ENCODE results near the gene SCARF2.
"Not testable (repeated sequence)": the region's sequence is repeated elsewhere in the genome, so short reads cannot be mapped to it uniquely, and the experiment has no call there.

The SCARF2 gene

GRCh38 chr22:20437613-20438426 lies at the start of gene SCARF2:
Gene SCARF2, minus strand, starts transcription at chr22:20437825. Its CDS starts 71 bp downstream, at chr22:20437754.
- no peak for DNase-seq

GRCh38 chr22:20486229-20486628 lies 48.6 kb upstream of the SCARF2 start:
- DNase-seq: no peak

GRCh38 chr22:20484948-20485683 lies 47.5 kb upstream of the SCARF2 start:
- DNase-seq: no peak

DNA sequence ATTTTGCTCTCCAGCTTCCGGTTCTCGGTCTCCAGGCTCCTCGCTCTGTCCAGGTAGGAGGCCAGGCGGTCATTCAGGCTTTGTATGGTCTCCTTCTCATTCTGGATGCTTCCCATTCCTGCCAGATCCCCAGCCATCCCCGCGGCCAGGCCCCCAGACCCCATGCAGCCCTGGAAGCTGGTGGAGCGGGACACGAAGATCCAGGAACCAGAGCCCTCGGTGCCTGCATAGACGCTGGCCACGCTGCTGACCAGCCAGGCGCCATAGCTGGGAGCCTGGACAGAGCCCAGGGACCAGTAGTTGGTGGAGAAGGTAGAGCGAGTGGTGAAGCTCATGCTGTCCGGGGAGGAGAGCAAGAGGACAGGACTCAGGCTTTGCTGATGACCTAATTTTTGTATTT lies 46.1 kb upstream of the SCARF2 start:
- no peak for DNase-seq

DNA sequence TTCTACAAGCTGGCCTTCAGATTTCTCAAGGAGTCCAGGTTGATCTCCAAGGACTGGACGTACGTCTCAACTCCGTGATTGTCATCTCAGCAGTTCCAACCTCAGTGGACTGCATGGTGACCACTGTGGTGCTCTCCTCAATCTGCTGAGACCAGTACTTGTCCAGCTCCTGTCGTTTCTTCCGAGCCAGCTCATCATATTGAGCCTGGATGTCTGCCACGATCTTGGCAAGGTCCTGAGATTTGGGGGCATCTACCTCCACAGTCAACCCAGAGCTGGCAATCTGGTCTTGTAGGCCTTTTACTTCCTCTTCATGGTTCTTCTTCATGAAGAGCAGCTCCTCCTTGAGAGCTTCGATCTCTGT lies 45.5 kb upstream of the SCARF2 start:
- not testable (repeated sequence) for DNase-seq

GRCh38 chr22:20479612-20480196 lies 42.1 kb upstream of the SCARF2 start:
- no peak for DNase-seq

GRCh38 chr22:20478059-20478458 lies 40.4 kb upstream of the SCARF2 start:
- DNase-seq: not testable (repeated sequence)

GRCh38 chr22:20475569-20475968 lies 37.9 kb upstream of the SCARF2 start:
- not testable (repeated sequence) for DNase-seq

DNA sequence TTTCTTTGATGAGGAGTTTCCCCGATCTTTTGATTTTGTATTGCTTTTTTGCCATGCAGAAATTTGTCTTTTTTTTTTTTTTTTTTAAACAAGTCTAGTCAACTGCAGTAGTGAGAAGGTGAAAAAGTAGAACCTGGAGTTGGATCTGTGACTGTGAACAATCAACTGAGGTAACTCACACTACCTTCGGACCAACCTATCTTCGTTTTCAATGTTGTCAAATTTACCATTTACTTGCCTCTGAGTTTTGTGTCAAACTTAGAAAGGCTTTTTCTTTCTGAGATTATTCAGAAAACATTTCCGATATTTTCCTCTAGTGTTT lies 37.5 kb upstream of the SCARF2 start:
- DNase-seq: no peak

DNA sequence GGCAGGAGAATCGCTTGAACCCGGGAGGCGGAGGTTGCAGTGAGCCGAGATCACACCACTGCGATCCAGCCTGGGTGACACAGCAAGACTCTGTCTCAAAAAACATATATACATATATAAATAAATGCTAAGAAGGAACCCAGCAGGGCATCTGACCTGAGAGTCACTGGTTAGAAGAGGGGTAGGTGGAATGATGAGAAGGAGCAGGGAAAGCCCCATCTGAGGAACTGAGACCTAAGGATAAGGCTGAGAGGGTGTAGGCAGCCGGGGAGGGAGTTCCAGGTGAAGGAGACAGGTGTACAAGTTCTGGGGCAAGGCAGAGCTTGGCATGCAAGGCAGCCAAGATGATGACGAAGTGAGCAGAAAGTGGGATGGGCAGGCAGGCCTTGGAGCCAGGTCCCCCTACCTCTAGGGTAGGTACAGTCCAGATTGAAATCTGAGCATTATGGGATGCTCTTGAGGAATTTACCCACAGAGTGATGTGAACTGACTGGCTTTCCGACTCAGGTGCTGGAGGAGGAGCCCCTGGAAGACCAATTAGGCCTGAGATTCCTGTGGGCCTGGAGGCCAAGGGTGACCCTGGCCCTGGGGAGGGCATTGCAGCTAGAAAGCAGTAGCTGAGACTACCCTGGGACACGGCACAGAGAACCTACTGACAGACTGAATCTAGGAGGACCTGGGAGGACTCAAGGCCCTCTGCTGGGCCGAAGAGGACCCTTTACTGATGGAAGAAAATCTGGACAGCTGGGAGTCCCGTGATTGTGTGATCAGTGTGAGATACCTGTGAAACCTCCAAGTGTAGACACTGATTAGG lies 35.2 kb upstream of the SCARF2 start:
- no peak for DNase-seq

DNA sequence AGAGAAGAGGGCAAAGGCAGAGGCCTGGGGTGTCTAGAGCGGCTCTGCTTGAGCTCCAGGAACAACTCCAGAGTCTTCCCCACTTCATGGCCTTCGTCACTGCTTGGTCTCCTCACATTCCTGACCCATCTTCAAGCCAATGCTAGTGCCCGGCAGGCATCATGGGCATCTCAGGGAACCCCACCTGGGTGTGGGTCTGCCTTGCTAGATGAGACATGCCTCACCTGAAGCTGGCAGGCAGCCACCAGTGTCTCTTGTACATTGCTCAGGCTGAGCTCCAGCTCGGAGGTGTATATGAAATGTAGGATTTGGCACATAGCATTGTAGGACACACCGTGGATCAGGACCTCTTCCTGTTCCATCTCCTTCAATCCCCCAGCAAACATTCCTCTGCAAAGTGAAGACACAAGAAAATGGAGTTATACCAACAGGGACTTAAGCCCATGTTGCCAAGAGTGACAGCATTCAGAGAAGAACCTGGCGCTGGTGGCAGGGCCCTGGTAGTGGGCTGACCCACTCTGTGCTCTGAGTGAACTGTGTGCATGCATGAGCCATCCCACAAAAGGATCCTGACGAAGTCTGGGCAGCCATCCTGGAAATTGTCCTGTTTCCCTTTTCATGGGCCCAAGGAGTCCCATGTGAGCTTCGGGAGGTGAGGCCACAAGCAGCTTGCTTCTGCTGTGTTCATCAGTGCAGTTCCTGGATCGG lies 33.7 kb upstream of the SCARF2 start:
- DNase-seq: peak in 2 of 14 donors; percentile 6 to 67

DNA sequence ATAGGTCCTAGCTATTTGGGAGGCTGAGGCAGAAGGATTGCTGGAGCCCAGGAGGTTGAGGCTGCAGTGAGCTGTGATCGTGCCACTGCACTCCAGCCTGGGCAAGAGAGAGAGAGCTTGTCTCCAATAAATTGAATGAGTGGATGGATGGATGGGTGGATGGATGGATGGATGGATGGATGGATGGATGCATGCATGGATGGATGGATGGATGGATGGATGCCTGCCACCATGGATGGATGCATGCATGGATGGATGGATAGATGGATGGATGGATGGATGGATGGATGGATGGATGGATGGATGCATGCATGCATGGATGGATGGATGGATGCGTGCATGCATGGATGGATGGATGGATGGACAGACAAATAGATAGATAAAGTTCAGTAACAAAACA lies 32.9 kb upstream of the SCARF2 start:
- DNase-seq: not testable (repeated sequence)

GRCh38 chr22:20469110-20469868 lies 31.7 kb upstream of the SCARF2 start:
- no peak for DNase-seq

DNA sequence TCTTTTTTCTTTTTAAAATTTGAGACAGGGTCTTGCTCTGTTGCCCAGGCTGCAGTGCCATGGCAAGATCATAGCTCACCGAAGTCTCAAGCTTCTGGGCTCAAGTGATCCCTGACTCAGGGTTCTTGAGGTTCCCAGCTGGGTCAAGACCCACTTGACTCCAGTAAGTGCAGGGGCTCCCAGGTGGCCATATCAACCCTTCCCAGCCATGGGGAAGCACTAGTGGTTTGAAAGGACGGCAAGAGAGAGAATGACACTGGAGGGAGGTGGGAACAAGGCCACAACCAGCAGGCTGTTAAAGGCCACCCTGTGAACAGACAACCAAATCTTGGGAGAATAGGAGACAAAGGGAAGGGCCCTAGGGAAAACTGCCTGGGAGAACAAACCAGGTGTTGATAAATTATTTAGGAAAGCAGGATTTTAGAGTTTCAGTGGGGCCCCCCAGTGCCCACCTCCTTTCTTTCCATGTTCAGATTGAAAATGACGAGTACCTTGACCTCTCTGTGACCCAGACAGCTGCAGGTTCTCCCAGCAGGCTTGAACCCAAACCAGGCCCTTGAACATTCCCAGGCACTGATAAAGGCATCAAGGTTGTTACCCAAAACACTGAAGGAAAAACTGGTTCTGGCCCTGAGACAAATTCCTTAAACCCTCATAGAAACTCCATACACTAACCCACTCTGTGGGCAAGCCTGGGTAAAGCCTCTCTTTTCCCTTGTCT lies 29.2 kb upstream of the SCARF2 start:
- DNase-seq: no peak

- no peak for DNase-seq
These were observed 28.1 kb upstream of the SCARF2 start for GRCh38 chr22:20465759-20466077.

- DNase-seq: no peak
These were observed 27.5 kb upstream of the SCARF2 start for GRCh38 chr22:20464912-20465758.

DNA sequence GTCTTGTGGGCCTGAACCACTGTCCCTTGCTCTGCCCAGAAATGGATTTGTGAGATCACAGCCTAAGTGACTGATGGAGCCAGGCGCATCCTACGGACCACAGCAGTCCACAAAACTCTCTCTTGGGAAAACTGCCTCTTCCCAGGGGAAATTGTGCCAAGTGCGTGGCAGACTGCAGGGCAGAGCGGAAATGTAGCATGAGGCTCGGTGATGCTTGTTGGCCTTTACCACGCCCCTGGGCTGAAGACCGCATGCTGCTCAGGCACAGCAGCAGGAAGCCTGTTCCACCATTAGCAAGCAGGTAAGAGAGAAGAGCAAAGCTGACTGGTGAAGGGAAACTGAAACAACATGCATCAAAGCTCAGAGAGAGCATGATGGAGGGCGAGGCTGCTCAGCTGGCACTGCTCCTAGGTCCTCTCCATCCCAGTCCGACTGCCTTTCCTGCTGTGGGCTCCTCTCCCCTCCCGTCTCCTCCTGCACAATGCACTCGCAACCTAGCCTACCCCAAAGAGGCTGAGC lies 26.5 kb upstream of the SCARF2 start:
- no peak for DNase-seq

GRCh38 chr22:20463324-20464095 lies 25.9 kb upstream of the SCARF2 start:
- no peak for DNase-seq

DNA sequence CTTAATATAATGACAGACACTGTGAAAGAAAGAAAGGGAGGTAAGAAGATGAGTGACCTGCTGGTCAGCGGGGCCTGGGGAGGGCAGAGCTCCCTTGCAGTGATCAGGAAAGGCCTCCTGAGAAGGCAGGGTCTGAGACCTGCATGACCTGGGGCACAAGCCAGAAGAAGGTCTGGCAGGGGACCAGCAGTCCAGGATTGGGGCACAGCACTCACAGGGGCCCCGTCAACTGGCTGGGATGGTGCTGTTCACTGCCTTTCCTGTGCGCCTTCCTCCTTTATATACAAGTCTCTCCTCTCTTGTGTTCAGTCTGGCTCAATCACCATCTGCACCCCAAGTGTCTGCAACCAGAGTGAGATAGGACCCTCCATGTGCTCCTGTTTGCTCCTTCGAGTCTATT lies 22.2 kb upstream of the SCARF2 start:
- no peak for DNase-seq

All from C1 segment of cervical spinal cord (tissue), 14 donors.